Measurements from ENCODE around the gene IRAK1BP1.

Gene IRAK1BP1

DNA sequence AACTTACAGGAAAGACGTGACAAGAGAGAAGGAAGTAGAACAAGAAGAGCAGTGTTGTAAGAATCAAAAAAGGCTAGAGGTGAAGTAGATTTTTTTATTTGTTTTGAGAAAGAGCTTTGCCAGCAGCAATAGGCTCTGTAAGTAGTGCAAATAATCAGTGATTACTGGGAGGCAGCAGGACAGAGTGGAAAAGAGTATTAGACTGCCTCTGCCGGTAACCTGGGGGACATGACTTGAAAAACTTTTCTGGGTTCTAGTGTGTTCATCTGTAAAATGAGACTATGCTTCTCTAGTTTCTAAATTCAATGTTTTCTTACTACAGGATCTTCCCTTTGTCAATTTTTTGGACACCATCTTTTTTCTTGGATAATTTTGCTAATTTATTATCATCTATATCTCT is 5.8 kb upstream of the IRAK1BP1 start:
- H3K27me3 ChIP-seq, result no peaks in the 10 kb centered on the region
- H3K4me3 ChIP-seq, result no peak overlapping the region
- no peaks in the 10 kb centered on the region for H3K9me3 ChIP-seq
- no peaks in the 10 kb centered on the region for H3K4me1 ChIP-seq
- TF ChIP-seq, protein P1, sequence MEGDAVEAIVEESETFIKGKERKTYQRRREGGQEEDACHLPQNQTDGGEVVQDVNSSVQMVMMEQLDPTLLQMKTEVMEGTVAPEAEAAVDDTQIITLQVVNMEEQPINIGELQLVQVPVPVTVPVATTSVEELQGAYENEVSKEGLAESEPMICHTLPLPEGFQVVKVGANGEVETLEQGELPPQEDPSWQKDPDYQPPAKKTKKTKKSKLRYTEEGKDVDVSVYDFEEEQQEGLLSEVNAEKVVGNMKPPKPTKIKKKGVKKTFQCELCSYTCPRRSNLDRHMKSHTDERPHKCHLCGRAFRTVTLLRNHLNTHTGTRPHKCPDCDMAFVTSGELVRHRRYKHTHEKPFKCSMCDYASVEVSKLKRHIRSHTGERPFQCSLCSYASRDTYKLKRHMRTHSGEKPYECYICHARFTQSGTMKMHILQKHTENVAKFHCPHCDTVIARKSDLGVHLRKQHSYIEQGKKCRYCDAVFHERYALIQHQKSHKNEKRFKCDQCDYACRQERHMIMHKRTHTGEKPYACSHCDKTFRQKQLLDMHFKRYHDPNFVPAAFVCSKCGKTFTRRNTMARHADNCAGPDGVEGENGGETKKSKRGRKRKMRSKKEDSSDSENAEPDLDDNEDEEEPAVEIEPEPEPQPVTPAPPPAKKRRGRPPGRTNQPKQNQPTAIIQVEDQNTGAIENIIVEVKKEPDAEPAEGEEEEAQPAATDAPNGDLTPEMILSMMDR (IDR thresholded peaks at IDR 0.05), result no peak
- H3K36me3 ChIP-seq, result no peaks in the 10 kb centered on the region
- no peak overlapping the region for H3K27ac ChIP-seq
- intact Hi-C loops (cut with DNase I; ENCODE audit: low total_unique reads), result no loop called here
- no peak for DNase-seq

DNA sequence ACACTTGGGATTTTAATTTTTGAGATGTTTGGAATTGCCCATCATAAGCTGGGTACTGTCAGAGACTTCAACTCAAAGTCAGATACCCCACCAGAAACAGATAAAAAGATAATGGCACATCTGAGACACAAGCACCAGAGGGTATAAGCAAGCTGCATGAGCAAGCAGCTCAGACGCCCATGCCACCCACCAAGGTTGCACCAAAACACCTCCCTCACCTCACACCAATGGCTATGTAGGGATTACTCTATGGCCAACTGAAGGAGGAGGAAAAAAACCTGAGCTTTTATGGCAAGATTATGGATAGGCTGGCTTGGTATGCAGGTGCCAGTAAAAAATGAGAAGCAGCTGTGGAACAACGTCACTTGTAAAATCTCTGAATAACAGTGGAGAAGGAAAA is 3.8 kb upstream of the IRAK1BP1 start:
- DNase-seq, result no peak
- Histone ChIP-seq H3K9me3 (no peaks in the 10 kb centered on the region), H3K27me3 (no peaks in the 10 kb centered on the region), H3K4me1 (no peaks in the 10 kb centered on the region), H3K36me3 (no peaks in the 10 kb centered on the region), H3K27ac (no peak overlapping the region), H3K4me3 (no peak overlapping the region)
- intact Hi-C loops (cut with DNase I; ENCODE audit: low total_unique reads), result no loop called here
- TF ChIP-seq, protein P1 (IDR thresholded peaks at IDR 0.05), result no peak

DNA sequence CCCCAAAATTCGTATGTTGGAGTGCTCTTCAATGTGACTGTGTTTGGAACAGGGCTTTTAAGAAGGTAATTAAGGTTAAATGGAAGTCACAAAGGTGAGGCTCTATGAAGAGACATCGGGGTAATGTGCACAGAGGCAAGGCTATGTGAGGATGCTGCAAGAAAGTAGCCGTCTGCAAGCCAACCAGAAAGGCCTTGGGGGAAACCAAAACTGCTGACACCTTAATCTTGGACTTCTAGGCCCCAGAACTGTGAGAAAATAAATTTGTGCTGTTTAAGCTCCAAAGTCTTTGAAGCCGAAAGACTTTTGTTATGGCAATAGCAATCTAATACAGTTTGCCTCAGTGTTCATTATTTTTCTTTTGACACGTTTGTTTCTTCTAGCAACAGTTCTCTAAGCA is 2.4 kb upstream of the IRAK1BP1 start:
- Histone ChIP-seq H3K36me3 (no peaks in the 10 kb centered on the region), H3K9me3 (no peaks in the 10 kb centered on the region), H3K4me1 (no peaks in the 10 kb centered on the region), H3K4me3 (no peak overlapping the region), H3K27ac (no peak overlapping the region), H3K27me3 (no peaks in the 10 kb centered on the region)
- no peak for DNase-seq
- intact Hi-C loops (cut with DNase I; ENCODE audit: low total_unique reads), result no loop called here
- TF ChIP-seq, protein P1 (IDR thresholded peaks at IDR 0.05), result no peak

DNA sequence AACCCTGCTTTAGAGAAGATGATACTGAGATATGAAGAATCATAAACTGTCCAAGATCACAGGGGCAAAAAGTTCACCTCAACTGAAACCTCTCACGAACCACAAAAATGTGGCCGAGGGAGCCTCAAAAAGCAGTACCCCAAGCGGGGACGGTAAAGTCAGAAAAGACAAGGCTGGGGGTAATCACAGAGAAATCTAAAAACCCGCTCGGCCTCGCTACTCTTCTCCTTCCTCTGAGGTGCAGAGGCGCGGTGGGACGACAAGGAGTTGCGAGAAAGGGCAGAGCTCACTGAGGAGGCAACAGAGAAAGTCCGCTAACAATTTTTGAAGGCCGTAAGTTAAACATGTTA is 356 bp upstream of the IRAK1BP1 start:
- no peaks in the 10 kb centered on the region for H3K36me3 ChIP-seq

DNA sequence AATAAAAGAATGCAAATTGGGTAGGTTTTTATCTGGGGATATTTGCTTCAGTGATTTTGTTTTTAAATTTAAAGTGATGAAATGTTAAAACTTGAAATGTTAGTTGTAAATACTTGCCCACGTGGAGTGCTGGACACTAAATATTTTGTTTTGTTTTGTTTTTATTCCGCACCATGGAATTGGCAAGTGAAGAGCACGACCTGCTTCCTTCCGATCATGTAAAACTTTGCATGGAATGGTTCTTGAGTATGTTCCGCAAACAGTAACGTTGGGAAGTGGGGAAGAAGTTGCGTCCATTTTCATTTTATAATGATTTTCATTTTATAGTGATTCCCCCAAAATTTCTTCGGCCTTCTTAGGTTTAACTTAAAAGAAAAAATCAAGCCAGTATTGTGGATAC is 765 bp downstream of the IRAK1BP1 start:
- TF ChIP-seq, protein P1 (IDR thresholded peaks at IDR 0.05), result no peak
- Histone ChIP-seq H3K36me3 (no peaks in the 10 kb centered on the region), H3K9me3 (no peaks in the 10 kb centered on the region), H3K27ac (peak overlapping the region in 1 of 2 donors; percentile 58), H3K27me3 (no peaks in the 10 kb centered on the region), H3K4me3 (peak overlapping the region; percentile 82 to 88), H3K4me1 (no peaks in the 10 kb centered on the region)
- DNase-seq, result no peak
- intact Hi-C loops (cut with DNase I; ENCODE audit: low total_unique reads), result no loop called here

More for the DNA sequence above, 356 bp upstream of the IRAK1BP1 start:
- H3K27me3 ChIP-seq, result no peaks in the 10 kb centered on the region
- H3K9me3 ChIP-seq, result no peaks in the 10 kb centered on the region
- peak overlapping the region; percentile 82 to 88 for H3K4me3 ChIP-seq
- TF ChIP-seq, protein P1 (IDR thresholded peaks at IDR 0.05), result no peak
- peak overlapping the region; percentile 49 to 58 for H3K27ac ChIP-seq
- intact Hi-C loops (cut with DNase I; ENCODE audit: low total_unique reads), result no loop called here
- H3K4me1 ChIP-seq, result no peaks in the 10 kb centered on the region
- DNase-seq, result peak in 1 of 2 donors; percentile 22

DNA sequence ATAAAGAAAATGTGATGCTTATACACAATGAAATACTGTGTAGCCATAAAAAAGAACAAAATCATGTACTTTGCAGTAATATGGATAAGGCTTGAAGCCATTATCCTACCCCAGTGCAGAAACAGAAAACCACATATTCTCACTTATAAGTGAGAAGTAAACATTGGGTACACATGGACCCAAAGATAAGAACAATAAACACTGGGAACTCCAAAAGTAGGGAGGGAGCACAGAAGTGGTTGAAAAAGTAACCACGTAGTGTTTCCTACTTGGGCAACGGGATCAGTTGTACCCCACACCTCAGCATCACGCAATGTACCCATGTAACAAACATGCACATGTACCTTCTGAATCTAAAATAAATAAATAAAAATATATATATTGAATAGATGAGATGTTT is 8.2 kb downstream of the IRAK1BP1 start:
- Histone ChIP-seq H3K4me3 (no peak overlapping the region), H3K27me3 (no peaks in the 10 kb centered on the region), H3K27ac (no peak overlapping the region), H3K9me3 (peaks cover 0 to 3% (median 0%) of the 10 kb centered on the region in 3 donors), H3K4me1 (no peaks in the 10 kb centered on the region), H3K36me3 (peaks cover 5 to 27% (median 11%) of the 10 kb centered on the region in 3 donors)
- intact Hi-C loops (cut with DNase I; ENCODE audit: low total_unique reads), result no loop called here
- no peak for DNase-seq
- TF ChIP-seq, protein P1 (IDR thresholded peaks at IDR 0.05), result no peak

Data from tibial artery (tissue), 4 donors.